CD4-positive, alpha-beta T cell (primary cell): ENCODE results near the gene BTN3A1. TPM values are rescaled to one million over a fixed set of nuclear protein-coding genes. Genes with fewer than 3 reads are reported as not detected.
A peak's percentile ranks its signal among the peaks of the same experiment; 100 is the strongest.
"Not testable (repeated sequence)": the region's sequence is repeated elsewhere in the genome, so short reads cannot be mapped to it uniquely, and the experiment has no call there.

Experiments used
- ATAC-seq: fragments of 200-7000 bp; cut with Tn5 transposase; one replicate; pipeline ENCODE4 v1.10.0; 2022; ENCODE audit warnings: mild to moderate bottlenecking; ENCODE audit not compliant: poor library complexity
- CTCF ChIA-PET: fragments of 350-600 bp; sonication (Branson Sonifier 250); formaldehyde crosslinking; loops from one replicate; lab custom pipeline; 2021; ENCODE audit warnings: antibody characterized with exemption, inconsistent platforms; lab: Charles Lee
- POLR2A ChIA-PET: fragments of 350-600 bp; sonication (Branson Sonifier 250); formaldehyde crosslinking; loops from one replicate; lab custom pipeline; 2021; ENCODE audit warnings: antibody characterized with exemption, inconsistent platforms; lab: Charles Lee
- DNase-seq, 14 experiments: peaks; one replicate each; pipeline ENCODE4 v3.0.0-alpha.2; 2013 to 2020; ENCODE audit warnings: mixed read lengths in 2 of 14
- H3K27ac ChIP-seq, 2 donors: one replicate each; pipeline versions ENCODE4 v1.5.1 to v1.7.0; 2013; ENCODE audit warnings: low read length in 2 of 2, low read depth in 1 of 2, mild to moderate bottlenecking in 1 of 2
- H3K27me3 ChIP-seq, 2 experiments: 1 replicate in 1 of 2; 2 replicates in 1 of 2; pipeline versions ENCODE4 v1.6.1 to v1.7.0; 2013; ENCODE audit warnings: low read length in 2 of 2, control low read depth in 1 of 2, mild to moderate bottlenecking in 1 of 2, moderate library complexity in 1 of 2; ENCODE audit not compliant: insufficient read depth in 2 of 2, control insufficient read depth in 1 of 2
- H3K36me3 ChIP-seq: one replicate; pipeline ENCODE4 v1.6.1; 2013; ENCODE audit warnings: low read length, control low read depth; ENCODE audit not compliant: insufficient read depth
- H3K4me1 ChIP-seq: one replicate; pipeline ENCODE4 v1.6.1; 2013; ENCODE audit warnings: low read length, control low read depth; ENCODE audit not compliant: insufficient read depth
- H3K4me3 ChIP-seq: one replicate; pipeline ENCODE4 v1.5.1; 2013; ENCODE audit warnings: mild to moderate bottlenecking, low read length, moderate library complexity
- H3K9me3 ChIP-seq, 2 experiments: 1 replicate in 1 of 2; 2 replicates in 1 of 2; pipeline versions ENCODE4 v1.6.1 to v1.7.0; 2013; ENCODE audit warnings: low read length in 2 of 2, mild to moderate bottlenecking in 2 of 2, control low read depth in 1 of 2, moderate library complexity in 1 of 2; ENCODE audit not compliant: control insufficient read depth in 1 of 2, insufficient read depth in 1 of 2
- H3K27ac Mint-ChIP-seq: one replicate; pipeline ENCODE4 v1.8.0; 2020; ENCODE audit warnings: mixed read lengths
- H3K27me3 Mint-ChIP-seq: one replicate; pipeline ENCODE4 v1.8.0; 2021; ENCODE audit warnings: mixed read lengths
- H3K36me3 Mint-ChIP-seq: one replicate; pipeline ENCODE4 v1.8.0; 2021; ENCODE audit warnings: low read depth, mixed read lengths
- H3K4me1 Mint-ChIP-seq: one replicate; pipeline ENCODE4 v1.8.0; 2021; ENCODE audit warnings: low read depth, mixed read lengths
- H3K4me3 Mint-ChIP-seq: one replicate; pipeline ENCODE4 v1.8.0; 2020; ENCODE audit warnings: mild to moderate bottlenecking, mixed read lengths
- H3K9me3 Mint-ChIP-seq: one replicate; pipeline ENCODE4 v1.8.0; 2020; ENCODE audit warnings: mixed read lengths
- CTCF ChIP-seq: fragments of 200-600 bp; IDR thresholded peaks from one replicate; pipeline ENCODE4 v1.8.0; 2022; ENCODE audit warnings: antibody characterized with exemption, mild to moderate bottlenecking
- intact Hi-C, 2 experiments: fragments of 100-400 bp; cut with DNase I in 1 of 2; cut with micrococcal nuclease in 1 of 2; formaldehyde crosslinking; loops; one replicate each; pipeline versions ENCODE4 v1.15.1 to v1.9.0; 2023 to 2025; cut with DNase I, micrococcal nuclease
- total RNA-seq, 174 experiments: library from RNA in 2 of 174; stranded (reverse) in 2 of 174; gene quantifications; one replicate each; pipeline ENCODE4 v1.2.3 and lab custom pipeline; 2021 to 2026

The BTN3A1 gene
- total RNA-seq, 2 experiments from 2014 or later: 109 TPM

- Histone ChIP-seq H3K27ac (no peak overlapping the region), H3K27me3 (no peaks in the 10 kb centered on the region), H3K36me3 (peaks cover 23% of the 10 kb centered on the region), H3K4me1 (peaks cover 45% of the 10 kb centered on the region), H3K4me3 (peak overlapping the region; percentile 91), H3K9me3 (no peaks in the 10 kb centered on the region)
- ChIA-PET CTCF (interaction anchor here (1.2 to 1.6 kb wide), 2 partner anchors 25 to 229 kb away, joined by 4 read pairs; no protein-coding TSS in a partner anchor), POLR2A (interaction anchor here (0.5 to 1.6 kb wide), 10 partner anchors 11 to 780 kb away, joined by 3 to 6 read pairs (median 3); a partner anchor contains a TSS)
- Mint-ChIP-seq H3K4me3 (no peak overlapping the region), H3K4me1 (peaks cover 63% of the 10 kb centered on the region), H3K36me3 (peaks cover 34% of the 10 kb centered on the region), H3K27me3 (no peaks in the 10 kb centered on the region), H3K9me3 (no peaks in the 10 kb centered on the region), H3K27ac (no peak overlapping the region)
- DNase-seq (peak in 2 of 14 experiments; percentile 22 to 33), ATAC-seq (no peak)
- no peak for TF ChIP-seq CTCF
- intact Hi-C loops: loop anchor here in 1 of 2 experiments (10.0 kb wide), 1 partner anchor 108 kb away; no protein-coding TSS in a partner anchor
Measured at GRCh38 chr6:26366504-26366903, 35.6 kb upstream of the BTN3A1 start.

GRCh38 chr6:26367114-26367513, 35.0 kb upstream of the BTN3A1 start:
- peaks cover 41% of the 10 kb centered on the region for H3K4me1 ChIP-seq
- ATAC-seq: no peak
- no peaks in the 10 kb centered on the region for H3K27me3 ChIP-seq
- ChIA-PET POLR2A (interaction anchor here (0.6 to 1.6 kb wide), 6 partner anchors 10 to 779 kb away, joined by 3 to 6 read pairs (median 4); a partner anchor contains a TSS), CTCF (interaction anchor here (1.2 to 1.6 kb wide), 2 partner anchors 26 to 229 kb away, joined by 4 read pairs; no protein-coding TSS in a partner anchor)
- Mint-ChIP-seq H3K4me3 (peak overlapping the region; percentile 92), H3K36me3 (peaks cover 40% of the 10 kb centered on the region), H3K27me3 (no peaks in the 10 kb centered on the region), H3K9me3 (no peaks in the 10 kb centered on the region), H3K4me1 (peaks cover 63% of the 10 kb centered on the region), H3K27ac (no peak overlapping the region)
- no peak overlapping the region for H3K27ac ChIP-seq
- intact Hi-C loops: loop anchor here in 1 of 2 experiments (10.0 kb wide), 1 partner anchor 108 kb away; no protein-coding TSS in a partner anchor
- peak in 2 of 14 experiments; percentile 36 for DNase-seq
- TF ChIP-seq CTCF: no peak
- H3K4me3 ChIP-seq: peak overlapping the region; percentile 91
- peaks cover 27% of the 10 kb centered on the region for H3K36me3 ChIP-seq
- H3K9me3 ChIP-seq: no peaks in the 10 kb centered on the region

GRCh38 chr6:26371813-26372212, 30.3 kb upstream of the BTN3A1 start:
- ATAC-seq, CTCF ChIA-PET, intact Hi-C loops, H3K4me3 Mint-ChIP-seq, H3K27me3 Mint-ChIP-seq, H3K9me3 Mint-ChIP-seq, H3K9me3 ChIP-seq, H3K27ac ChIP-seq, H3K4me3 ChIP-seq, H3K27me3 ChIP-seq, POLR2A ChIA-PET, DNase-seq: not testable (repeated sequence)
- peaks cover 87% of the 10 kb centered on the region for H3K36me3 Mint-ChIP-seq
- peaks cover 35% of the 10 kb centered on the region for H3K4me1 ChIP-seq
- H3K36me3 ChIP-seq: peaks cover 67% of the 10 kb centered on the region
- peak overlapping the region; percentile 80 for H3K27ac Mint-ChIP-seq
- H3K4me1 Mint-ChIP-seq: peaks cover 58% of the 10 kb centered on the region
